Measurements from ENCODE around the gene KDR.

GRCh38 chr4:55121246-55121645, 4.1 kb downstream of the KDR start:
- TF ChIP-seq POLR2A (IDR thresholded peaks at IDR 0.05; ENCODE audit: low read depth) (no peak), CTCF (IDR thresholded peaks at IDR 0.05) (no peak), POLR2AphosphoS5 (IDR thresholded peaks at IDR 0.05) (no peak)

Measured in esophagus muscularis mucosa (tissue), 3 donors.